ENCODE results near the gene SLC22A23.

Gene SLC22A23

GRCh38 chr6:3321042-3321441 lies 135.8 kb downstream of the SLC22A23 start:
- TF ChIP-seq GATA3 (IDR thresholded peaks at IDR 0.05; ENCODE audit: low read depth, low read length) = no peak
- TF ChIP-seq GATA2 (IDR thresholded peaks at IDR 0.05; ENCODE audit: low read depth, low read length) = no peak

GRCh38 chr6:3320238-3320811 lies 136.5 kb downstream of the SLC22A23 start:
- TF ChIP-seq GATA2 (IDR thresholded peaks at IDR 0.05; ENCODE audit: low read depth, low read length) (no peak), GATA3 (IDR thresholded peaks at IDR 0.05; ENCODE audit: low read depth, low read length) (no peak)

GRCh38 chr6:3319610-3320200 lies 137.1 kb downstream of the SLC22A23 start:
- no peak for TF ChIP-seq GATA3 (IDR thresholded peaks at IDR 0.05; ENCODE audit: low read depth, low read length)
- TF ChIP-seq GATA2 (IDR thresholded peaks at IDR 0.05; ENCODE audit: low read depth, low read length) = no peak

- no peak for TF ChIP-seq GATA2 (IDR thresholded peaks at IDR 0.05; ENCODE audit: low read depth, low read length)
- TF ChIP-seq GATA3 (IDR thresholded peaks at IDR 0.05; ENCODE audit: low read depth, low read length) = no peak
Observed at GRCh38 chr6:3318821-3319540, 137.9 kb downstream of the SLC22A23 start.

- TF ChIP-seq GATA3 (IDR thresholded peaks at IDR 0.05; ENCODE audit: low read depth, low read length) = no peak
- TF ChIP-seq GATA2 (IDR thresholded peaks at IDR 0.05; ENCODE audit: low read depth, low read length) = no peak
Observed at GRCh38 chr6:3318226-3318625, 138.6 kb downstream of the SLC22A23 start.

GRCh38 chr6:3317741-3318211 lies 139.1 kb downstream of the SLC22A23 start:
- no peak for TF ChIP-seq GATA2 (IDR thresholded peaks at IDR 0.05; ENCODE audit: low read depth, low read length)
- TF ChIP-seq GATA3 (IDR thresholded peaks at IDR 0.05; ENCODE audit: low read depth, low read length) = no peak

- TF ChIP-seq GATA2 (IDR thresholded peaks at IDR 0.05; ENCODE audit: low read depth, low read length) = no peak
- TF ChIP-seq GATA3 (IDR thresholded peaks at IDR 0.05; ENCODE audit: low read depth, low read length) = no peak
Observed at GRCh38 chr6:3316818-3317217, 140.0 kb downstream of the SLC22A23 start.

- TF ChIP-seq GATA3 (IDR thresholded peaks at IDR 0.05; ENCODE audit: low read depth, low read length) = no peak
- TF ChIP-seq GATA2 (IDR thresholded peaks at IDR 0.05; ENCODE audit: low read depth, low read length) = no peak
Observed at GRCh38 chr6:3316331-3316730, 140.5 kb downstream of the SLC22A23 start.

- TF ChIP-seq GATA2 (IDR thresholded peaks at IDR 0.05; ENCODE audit: low read depth, low read length) (no peak), GATA3 (IDR thresholded peaks at IDR 0.05; ENCODE audit: low read depth, low read length) (no peak)
Observed at GRCh38 chr6:3315841-3316240, 141.0 kb downstream of the SLC22A23 start.

GRCh38 chr6:3314621-3315467 lies 142.0 kb downstream of the SLC22A23 start:
- no peak for TF ChIP-seq GATA3 (IDR thresholded peaks at IDR 0.05; ENCODE audit: low read depth, low read length)
- no peak for TF ChIP-seq GATA2 (IDR thresholded peaks at IDR 0.05; ENCODE audit: low read depth, low read length)

- TF ChIP-seq GATA3 (IDR thresholded peaks at IDR 0.05; ENCODE audit: low read depth, low read length) (no peak), GATA2 (IDR thresholded peaks at IDR 0.05; ENCODE audit: low read depth, low read length) (no peak)
Observed at GRCh38 chr6:3314176-3314575, 142.7 kb downstream of the SLC22A23 start.

- TF ChIP-seq GATA3 (IDR thresholded peaks at IDR 0.05; ENCODE audit: low read depth, low read length) (no peak), GATA2 (IDR thresholded peaks at IDR 0.05; ENCODE audit: low read depth, low read length) (no peak)
Observed at GRCh38 chr6:3312604-3313231, 144.1 kb downstream of the SLC22A23 start.

- no peak for TF ChIP-seq GATA2 (IDR thresholded peaks at IDR 0.05; ENCODE audit: low read depth, low read length)
- no peak for TF ChIP-seq GATA3 (IDR thresholded peaks at IDR 0.05; ENCODE audit: low read depth, low read length)
Observed at GRCh38 chr6:3311826-3312225, 145.0 kb downstream of the SLC22A23 start.

- TF ChIP-seq GATA2 (IDR thresholded peaks at IDR 0.05; ENCODE audit: low read depth, low read length) (no peak), GATA3 (IDR thresholded peaks at IDR 0.05; ENCODE audit: low read depth, low read length) (no peak)
Observed at GRCh38 chr6:3310703-3311102, 146.1 kb downstream of the SLC22A23 start.
